Measurements from ENCODE around the gene STAG1. TPM values are rescaled to one million over a fixed set of nuclear protein-coding genes. Genes with fewer than 3 reads are reported as not detected.
"Not testable (repeated sequence)": the region's sequence is repeated elsewhere in the genome, so short reads cannot be mapped to it uniquely, and the experiment has no call there.

STAG1 gene
- total RNA-seq, 1 experiment from 2014 or later = 27.5 TPM

DNA sequence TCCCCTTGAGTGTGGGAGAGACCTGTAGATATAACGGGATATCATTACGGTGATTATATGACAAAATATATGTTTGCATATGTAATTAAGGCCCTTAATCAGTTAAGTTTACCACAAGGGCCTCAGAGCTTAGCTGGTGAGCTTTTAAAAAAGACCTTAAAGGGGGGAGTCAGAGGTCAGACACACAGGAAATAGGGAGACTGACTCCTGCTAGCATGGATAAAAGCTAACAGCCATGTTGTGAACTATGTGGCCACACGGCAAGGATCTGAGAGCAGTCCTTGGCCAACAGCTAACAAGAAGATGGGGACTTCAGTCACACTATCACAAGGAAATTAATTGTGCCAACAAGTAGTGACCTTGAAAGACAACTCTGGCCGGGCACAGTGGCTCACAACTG lies 3.1 kb downstream of the STAG1 start:
- DNase-seq (ENCODE audit: low read depth) = no peak

GRCh38 chr3:136745916-136746315 lies 6.3 kb downstream of the STAG1 start:
- no peak for DNase-seq (ENCODE audit: low read depth)

DNA sequence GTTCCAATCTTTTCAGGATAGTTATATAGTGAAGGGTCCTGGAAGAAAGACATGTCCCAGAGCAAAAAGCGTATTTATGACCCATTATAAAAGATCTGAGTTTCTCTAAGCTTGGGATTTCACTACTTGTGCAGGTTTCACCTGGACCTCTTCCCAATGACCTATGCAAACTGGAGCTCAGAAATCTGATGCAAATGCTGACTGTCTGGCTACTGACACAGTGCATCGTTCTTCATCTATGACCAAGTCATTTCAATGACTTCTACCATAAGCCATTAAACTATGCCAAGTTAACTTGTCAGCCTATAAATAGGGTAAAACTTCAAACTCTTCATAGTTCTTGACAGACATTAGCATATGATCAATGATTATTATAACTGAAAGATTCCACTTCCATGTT lies 11.1 kb downstream of the STAG1 start:
- DNase-seq (ENCODE audit: low read depth) = no peak

GRCh38 chr3:136740351-136740958 lies 11.7 kb downstream of the STAG1 start:
- no peak for DNase-seq (ENCODE audit: low read depth)

GRCh38 chr3:136736950-136737349 lies 15.2 kb downstream of the STAG1 start:
- not testable (repeated sequence) for DNase-seq (ENCODE audit: low read depth)

DNA sequence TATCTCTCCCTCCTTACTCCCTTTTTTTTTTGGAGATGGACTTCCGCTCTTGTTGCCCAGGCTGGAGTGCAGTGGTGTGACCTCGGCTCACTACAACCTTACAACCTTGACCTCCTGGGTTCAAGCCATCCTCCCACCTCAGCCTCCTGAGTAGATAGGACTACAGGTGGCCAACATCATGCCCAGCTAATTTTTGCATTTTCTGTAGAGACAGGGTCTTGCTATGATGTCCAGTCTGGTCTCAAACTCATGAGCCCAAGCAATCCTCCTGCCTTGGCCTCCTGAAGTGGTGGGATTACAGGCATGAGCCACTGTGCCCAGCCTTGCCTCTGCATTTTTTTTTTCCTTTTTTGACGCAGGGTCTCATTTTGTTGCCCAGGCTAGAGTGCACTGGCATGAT lies 17.1 kb downstream of the STAG1 start:
- DNase-seq (ENCODE audit: low read depth) = no peak

- no peak for DNase-seq (ENCODE audit: low read depth)
These were observed 17.7 kb downstream of the STAG1 start for GRCh38 chr3:136734382-136735070.

GRCh38 chr3:136733317-136733833 lies 18.8 kb downstream of the STAG1 start:
- peak; percentile 60 for DNase-seq (ENCODE audit: low read depth)

DNA sequence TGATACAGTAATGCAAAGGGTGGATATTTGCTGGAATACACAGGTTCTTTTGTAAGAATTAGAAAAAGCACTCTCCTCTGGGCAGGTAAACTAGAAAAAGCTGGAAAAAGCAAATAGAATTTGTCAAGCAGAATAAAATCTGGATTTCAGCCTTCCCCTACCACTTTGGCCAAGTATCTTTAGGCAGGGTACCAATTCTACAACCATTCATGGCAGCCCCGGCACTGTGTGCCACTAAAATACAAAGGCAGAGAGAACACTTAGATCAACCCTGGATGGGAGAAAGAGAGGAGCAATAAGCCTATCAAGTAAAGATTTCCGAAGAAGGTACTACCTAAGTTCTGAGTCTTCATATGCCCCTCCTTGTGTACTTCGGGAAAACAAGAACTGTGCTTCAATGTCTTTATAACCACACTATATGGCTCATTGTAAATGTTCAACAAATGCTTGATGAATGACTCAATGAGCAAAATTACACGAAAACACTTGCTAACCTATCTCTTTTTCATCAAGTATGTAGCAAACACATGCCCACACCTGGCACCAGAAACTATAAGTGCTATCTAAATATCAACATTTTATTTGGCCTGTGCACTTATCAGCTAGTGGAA lies 20.8 kb downstream of the STAG1 start:
- no peak for DNase-seq (ENCODE audit: low read depth)

GRCh38 chr3:136730595-136731273 lies 21.4 kb downstream of the STAG1 start:
- DNase-seq (ENCODE audit: low read depth) = no peak

DNA sequence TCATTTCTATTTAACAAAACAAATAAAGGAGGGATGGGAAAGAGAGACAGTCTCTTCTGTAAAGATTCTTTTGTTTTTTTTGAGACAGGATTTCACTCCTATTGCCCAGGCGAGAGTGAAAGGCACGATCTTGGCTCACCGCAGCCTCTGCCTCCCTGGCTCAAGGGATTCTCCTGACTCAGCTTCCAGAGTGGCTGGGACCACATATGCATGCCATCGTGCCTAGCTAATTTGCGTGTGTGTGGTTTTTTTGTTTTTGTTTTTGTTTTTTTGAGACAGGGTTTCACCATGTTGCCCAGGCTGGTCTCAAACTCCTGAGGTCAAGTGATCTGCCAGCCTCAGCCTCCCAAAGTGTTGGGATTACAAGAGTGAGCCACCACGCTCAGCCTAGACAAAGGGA lies 23.3 kb downstream of the STAG1 start:
- DNase-seq (ENCODE audit: low read depth) = peak; percentile 96

GRCh38 chr3:136728473-136728872 lies 23.7 kb downstream of the STAG1 start:
- no peak for DNase-seq (ENCODE audit: low read depth)

- no peak for DNase-seq (ENCODE audit: low read depth)
These were observed 26.7 kb downstream of the STAG1 start for GRCh38 chr3:136725468-136725867.

DNA sequence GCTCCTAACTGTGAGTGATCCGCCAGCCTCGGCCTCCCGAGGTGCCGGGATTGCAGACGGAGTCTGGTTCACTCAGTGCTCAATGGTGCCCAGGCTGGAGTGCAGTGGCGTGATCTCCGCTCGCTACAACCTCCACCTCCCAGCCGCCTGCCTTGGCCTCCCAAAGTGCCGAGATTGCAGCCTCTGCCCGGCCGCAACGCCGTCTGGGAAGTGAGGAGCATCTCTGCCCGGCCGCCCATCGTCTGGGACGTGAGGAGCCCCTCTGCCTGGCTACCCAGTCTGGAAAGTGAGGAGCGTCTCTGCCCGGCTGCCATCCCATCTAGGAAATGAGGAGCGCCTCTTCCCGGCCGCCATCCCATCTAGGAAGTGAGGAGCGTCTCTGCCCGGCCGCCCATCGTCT lies 29.3 kb downstream of the STAG1 start:
- DNase-seq (ENCODE audit: low read depth) = not testable (repeated sequence)

- DNase-seq (ENCODE audit: low read depth) = not testable (repeated sequence)
These were observed 29.8 kb downstream of the STAG1 start for GRCh38 chr3:136722399-136722798.

DNA sequence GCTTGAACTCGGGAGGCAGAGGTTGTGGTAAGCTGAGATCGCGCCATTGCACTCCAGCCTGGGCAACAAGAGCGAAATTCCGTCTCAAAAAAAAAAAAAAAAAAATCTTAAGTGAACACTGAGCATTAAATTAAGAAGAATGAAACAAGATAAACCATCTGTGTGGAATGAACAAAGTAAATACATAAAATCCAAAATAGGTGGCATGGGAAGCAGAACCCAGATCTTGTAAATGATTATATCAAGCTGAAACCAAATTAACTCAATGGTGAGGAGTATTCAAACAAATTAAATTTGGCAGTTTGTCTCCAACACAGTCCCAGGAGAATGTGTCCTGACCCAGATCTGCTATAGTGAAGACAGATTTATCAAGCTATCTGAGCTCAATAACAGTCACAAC lies 32.1 kb downstream of the STAG1 start:
- DNase-seq (ENCODE audit: low read depth) = no peak

DNA sequence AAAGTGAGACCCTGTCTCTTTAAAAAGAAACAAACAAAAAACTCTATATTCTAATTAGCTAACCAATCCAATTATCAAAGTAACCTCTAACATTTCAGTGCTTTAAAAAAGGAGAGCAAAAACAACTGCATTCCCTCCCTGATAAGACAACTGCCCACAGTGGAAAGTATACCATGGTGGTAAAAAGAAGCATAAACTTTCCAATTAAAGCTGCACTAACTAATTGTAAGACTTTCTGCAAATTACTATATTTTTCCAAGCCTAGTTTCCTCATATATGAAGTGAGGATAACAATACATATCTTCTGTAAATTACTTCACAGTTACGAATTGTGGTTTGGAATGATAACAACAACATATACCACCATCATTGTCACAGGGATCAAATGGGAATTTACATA lies 35.5 kb downstream of the STAG1 start:
- DNase-seq (ENCODE audit: low read depth) = no peak

DNA sequence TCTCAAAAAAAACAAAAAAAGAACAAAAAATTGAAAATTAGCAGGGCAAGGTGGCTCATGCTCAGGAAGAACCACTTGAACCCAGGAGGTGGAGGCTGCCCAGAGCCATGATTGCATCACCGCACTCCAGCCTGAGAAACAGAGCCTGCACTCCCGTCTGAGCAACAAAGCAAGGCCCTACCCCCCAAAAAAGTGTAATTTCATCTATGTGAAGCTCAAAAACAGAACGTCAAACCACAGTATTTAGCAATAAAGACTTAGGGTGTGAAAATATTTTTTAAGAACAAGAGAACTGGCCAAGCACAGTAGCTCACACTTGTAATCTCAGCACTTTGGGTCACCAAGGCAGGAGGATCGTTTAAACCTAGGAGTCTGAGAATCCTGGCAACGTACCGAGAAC lies 38.2 kb downstream of the STAG1 start:
- no peak for DNase-seq (ENCODE audit: low read depth)

GRCh38 chr3:136712941-136713340 lies 39.2 kb downstream of the STAG1 start:
- DNase-seq (ENCODE audit: low read depth) = no peak

DNA sequence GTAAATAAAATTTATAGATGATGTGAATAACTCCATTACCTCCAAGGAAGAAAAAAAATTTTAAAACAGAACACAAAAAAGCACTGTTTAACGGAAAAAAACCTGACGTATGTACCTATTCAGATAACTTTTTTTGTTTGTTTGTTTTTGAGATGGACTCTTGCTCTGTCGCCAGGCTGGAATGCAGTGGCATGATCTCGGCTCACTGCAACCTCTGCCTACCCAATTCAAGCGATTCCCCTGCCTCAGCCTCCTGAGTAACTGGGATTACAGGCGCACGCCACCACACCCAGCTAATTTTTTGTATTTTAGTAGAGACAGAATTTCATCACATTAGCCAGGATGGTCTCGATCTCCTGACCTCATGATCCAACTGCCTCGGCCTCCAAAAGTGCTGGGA lies 40.3 kb downstream of the STAG1 start:
- DNase-seq (ENCODE audit: low read depth) = not testable (repeated sequence)

DNA sequence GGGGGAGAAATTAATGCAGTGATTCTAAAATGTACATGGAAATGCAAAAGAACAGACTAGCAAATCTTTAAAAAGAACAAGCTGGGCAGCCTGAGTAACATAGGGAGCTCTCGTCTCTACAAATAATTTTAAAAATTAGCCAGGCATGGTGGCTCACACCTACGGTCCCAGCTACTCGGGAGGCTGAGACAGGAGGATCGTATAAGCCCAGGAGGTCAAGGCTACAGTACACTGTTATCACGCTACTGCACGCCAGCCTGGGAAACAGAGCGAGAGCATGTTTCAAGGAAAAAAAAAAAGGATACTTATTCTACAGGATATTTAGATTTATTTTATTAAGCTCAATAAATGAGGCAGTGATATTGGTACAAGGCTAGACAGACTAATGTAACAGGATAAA lies 40.9 kb downstream of the STAG1 start:
- DNase-seq (ENCODE audit: low read depth) = no peak

GRCh38 chr3:136709775-136710174 lies 42.4 kb downstream of the STAG1 start:
- DNase-seq (ENCODE audit: low read depth) = not testable (repeated sequence)

All from LHCN-M2 (cell line).